ENCODE measurements around the gene TCFL5.

DNA sequence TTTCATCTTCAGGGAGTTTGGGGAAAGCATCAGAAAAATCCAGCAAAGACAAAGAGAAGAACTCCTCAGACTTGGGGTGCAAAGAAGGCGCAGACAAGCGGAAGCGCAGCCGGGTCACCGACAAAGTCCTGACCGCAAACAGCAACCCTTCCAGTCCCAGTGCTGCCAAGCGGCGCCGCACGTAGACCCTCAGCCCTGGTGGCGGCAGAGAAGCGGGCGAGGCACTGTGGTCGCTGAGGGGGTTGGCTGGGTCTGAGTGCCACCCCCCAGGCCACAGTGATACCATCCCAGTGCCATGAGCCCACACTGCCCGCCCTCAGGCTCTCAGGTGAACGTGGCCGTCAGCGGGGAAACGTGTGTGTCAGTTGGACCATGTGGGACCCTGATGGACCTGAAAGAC is 62.2 kb downstream of the TCFL5 start:
- TF ChIP-seq CTCF (IDR thresholded peaks at IDR 0.05): no peak
- no peak for TF ChIP-seq POLR2A (IDR thresholded peaks at IDR 0.05)

Measured in esophagus squamous epithelium (tissue), 4 donors.